H9 (cell line): ENCODE measurements around the gene MEMO1. TPM values are rescaled to one million over a fixed set of nuclear protein-coding genes. Genes with fewer than 3 reads are reported as not detected.

Experiments
- DNase-seq: peaks from one replicate; pipeline ENCODE4 v3.0.0-alpha.2; 2017
- H2AFZ ChIP-seq: one replicate; pipeline ENCODE4 v1.6.1; 2013; ENCODE audit warnings: mild to moderate bottlenecking, low read length, control low read depth, moderate library complexity
- H2AK5ac ChIP-seq: 2 replicates; pipeline ENCODE4 v1.6.1; 2013; ENCODE audit warnings: low read length, control low read depth, mixed read lengths; ENCODE audit not compliant: insufficient read length
- H2BK120ac ChIP-seq: one replicate; pipeline ENCODE4 v1.6.1; 2013; ENCODE audit warnings: low read depth, mild to moderate bottlenecking, low read length, control low read depth, inconsistent platforms; ENCODE audit not compliant: poor library complexity, severe bottlenecking
- H2BK12ac ChIP-seq: 2 replicates; pipeline ENCODE4 v1.6.1; 2013; ENCODE audit warnings: low read length, control low read depth, mixed read lengths, low read depth; ENCODE audit not compliant: insufficient read length
- H2BK15ac ChIP-seq: 2 replicates; pipeline ENCODE4 v1.6.1; 2013; ENCODE audit warnings: low read depth, low read length, control low read depth
- H2BK20ac ChIP-seq: one replicate; pipeline ENCODE4 v1.6.1; 2013; ENCODE audit warnings: low read depth, mild to moderate bottlenecking, low read length, control low read depth, inconsistent platforms; ENCODE audit not compliant: poor library complexity, severe bottlenecking
- H2BK5ac ChIP-seq: 2 replicates; pipeline ENCODE4 v1.6.1; 2013; ENCODE audit warnings: low read length, control low read depth, mixed read lengths; ENCODE audit not compliant: insufficient read length
- H3K14ac ChIP-seq: 2 replicates; pipeline ENCODE4 v1.6.1; 2013; ENCODE audit warnings: low read length, control low read depth; ENCODE audit not compliant: insufficient read depth
- H3K18ac ChIP-seq: 2 replicates; pipeline ENCODE4 v1.6.1; 2013; ENCODE audit warnings: low read depth, mild to moderate bottlenecking, mixed read lengths, low read length, control low read depth; ENCODE audit not compliant: insufficient read length
- H3K23ac ChIP-seq: 2 replicates; pipeline ENCODE4 v1.6.1; 2013; ENCODE audit warnings: low read length, control low read depth, mixed read lengths, low read depth; ENCODE audit not compliant: insufficient read length
- H3K23me2 ChIP-seq: 2 replicates; pipeline ENCODE4 v1.6.1; 2013; ENCODE audit warnings: low read depth, mild to moderate bottlenecking, mixed read lengths, low read length, control low read depth; ENCODE audit not compliant: insufficient read length, poor library complexity, severe bottlenecking
- H3K27ac ChIP-seq: 2 replicates; pipeline ENCODE4 v1.5.1; 2013; ENCODE audit warnings: low read length, control low read depth, mixed read lengths, low read depth; ENCODE audit not compliant: insufficient read length
- H3K27me3 ChIP-seq: 2 replicates; pipeline ENCODE4 v1.6.1; 2013; ENCODE audit warnings: low read length, control low read depth, inconsistent platforms; ENCODE audit not compliant: insufficient read depth
- H3K4ac ChIP-seq: 2 replicates; pipeline ENCODE4 v1.6.1; 2013; ENCODE audit warnings: low read depth, mild to moderate bottlenecking, control low read depth, inconsistent platforms, low read length, moderate library complexity
- H3K4me1 ChIP-seq: 2 replicates; pipeline ENCODE4 v1.6.1; 2013; ENCODE audit warnings: low read length, control low read depth, inconsistent platforms; ENCODE audit not compliant: insufficient read depth
- H3K4me2 ChIP-seq: 2 replicates; pipeline ENCODE4 v1.6.1; 2013; ENCODE audit warnings: low read length, control low read depth, mixed read lengths; ENCODE audit not compliant: insufficient read length, insufficient read depth
- H3K56ac ChIP-seq: 2 replicates; pipeline ENCODE4 v1.6.1; 2013; ENCODE audit warnings: low read depth, mild to moderate bottlenecking, mixed read lengths, low read length, control low read depth; ENCODE audit not compliant: insufficient read length
- H3K79me1 ChIP-seq: 2 replicates; pipeline ENCODE4 v1.6.1; 2013; ENCODE audit warnings: low read depth, mild to moderate bottlenecking, moderate library complexity, low read length, control low read depth, inconsistent platforms; ENCODE audit not compliant: insufficient read depth, poor library complexity, severe bottlenecking
- H3K79me2 ChIP-seq: 2 replicates; pipeline ENCODE4 v1.6.1; 2013; ENCODE audit warnings: low read length, control low read depth, inconsistent platforms; ENCODE audit not compliant: insufficient read depth
- H3K9ac ChIP-seq: 2 replicates; pipeline ENCODE4 v1.6.1; 2013; ENCODE audit warnings: low read length, control low read depth, mixed read lengths; ENCODE audit not compliant: insufficient read length; ENCODE audit errors: extremely low read depth
- H3K9me3 ChIP-seq: one replicate; pipeline ENCODE4 v1.6.1; 2013; ENCODE audit warnings: low read depth, low read length, inconsistent platforms; ENCODE audit not compliant: control insufficient read depth
- H3T11ph ChIP-seq: one replicate; pipeline ENCODE4 v1.6.1; 2013; ENCODE audit warnings: mild to moderate bottlenecking, low read length, control low read depth, inconsistent platforms
- H4K20me1 ChIP-seq: one replicate; pipeline ENCODE4 v1.6.1; 2013; ENCODE audit not compliant: control insufficient read depth, insufficient read length, insufficient read depth
- H4K5ac ChIP-seq: 2 replicates; pipeline ENCODE4 v1.6.1; 2013; ENCODE audit warnings: low read depth, mild to moderate bottlenecking, mixed read lengths, low read length, control low read depth; ENCODE audit not compliant: insufficient read length
- H4K8ac ChIP-seq: replicated peaks from 2 replicates; pipeline ENCODE4 v1.6.1; 2013; ENCODE audit warnings: low read length, control low read depth, mixed read lengths, low read depth; ENCODE audit not compliant: insufficient read length
- H4K91ac ChIP-seq: 2 replicates; pipeline ENCODE4 v1.6.1; 2013; ENCODE audit warnings: low read depth, mild to moderate bottlenecking, moderate library complexity, mixed read lengths, low read length, control low read depth; ENCODE audit not compliant: insufficient read length
- H3K27ac Mint-ChIP-seq, 3 experiments: 2 replicates in 2 of 3; 3 replicates in 1 of 3; pipeline ENCODE4 v1.8.0; 2020 to 2021; ENCODE audit warnings: mixed read lengths in 3 of 3, mild to moderate bottlenecking in 1 of 3, moderate library complexity in 1 of 3
- H3K27me3 Mint-ChIP-seq: 2 replicates; pipeline ENCODE4 v1.8.0; 2021; ENCODE audit warnings: low read depth, mild to moderate bottlenecking, moderate library complexity, mixed read lengths
- H3K36me3 Mint-ChIP-seq, 3 experiments: 2 replicates in 2 of 3; 3 replicates in 1 of 3; pipeline ENCODE4 v1.8.0; 2020 to 2021; ENCODE audit warnings: low read depth in 3 of 3, mixed read lengths in 3 of 3; ENCODE audit not compliant: insufficient read depth in 1 of 3
- H3K4me1 Mint-ChIP-seq, 2 experiments: 2 replicates each; pipeline ENCODE4 v1.8.0; 2020; ENCODE audit warnings: mixed read lengths in 2 of 2
- H3K4me3 Mint-ChIP-seq, 2 experiments: 2 replicates in 1 of 2; 3 replicates in 1 of 2; pipeline ENCODE4 v1.8.0; 2020 to 2021; ENCODE audit warnings: mild to moderate bottlenecking in 2 of 2, mixed read lengths in 2 of 2, moderate library complexity in 1 of 2
- H3K9me3 Mint-ChIP-seq, 2 experiments: 2 replicates in 1 of 2; 3 replicates in 1 of 2; pipeline ENCODE4 v1.8.0; 2020; ENCODE audit warnings: mild to moderate bottlenecking in 2 of 2, mixed read lengths in 2 of 2, moderate library complexity in 1 of 2
- WGBS: extraction: QIAGEN DNeasy Blood & Tissue Kit; methylation state at CpG from one replicate; pipeline ENCODE4 v1.1.7; 2013; ENCODE audit warnings: missing lambda C conversion rate, low lambda C conversion rate, mixed read lengths; ENCODE audit not compliant: insufficient read length; ENCODE audit errors: extremely low coverage; 5-methylcytosine and 5-hydroxymethylcytosine counted together
- total RNA-seq: library from RNA; stranded (reverse); gene quantifications from 2 replicates; pipeline ENCODE4 v1.2.1, GENCODE V29; 2021
- TF ChIP-seq, protein P1 (sequence below): fragments of 200-600 bp; sonication (generic); conservative IDR thresholded peaks from 3 replicates; pipeline ENCODE4 v1.8.0; 2021; ENCODE audit warnings: antibody characterized with exemption, mild to moderate bottlenecking

The MEMO1 gene
- total RNA-seq, 1 experiment from 2014 or later = 49.4 TPM

DNA sequence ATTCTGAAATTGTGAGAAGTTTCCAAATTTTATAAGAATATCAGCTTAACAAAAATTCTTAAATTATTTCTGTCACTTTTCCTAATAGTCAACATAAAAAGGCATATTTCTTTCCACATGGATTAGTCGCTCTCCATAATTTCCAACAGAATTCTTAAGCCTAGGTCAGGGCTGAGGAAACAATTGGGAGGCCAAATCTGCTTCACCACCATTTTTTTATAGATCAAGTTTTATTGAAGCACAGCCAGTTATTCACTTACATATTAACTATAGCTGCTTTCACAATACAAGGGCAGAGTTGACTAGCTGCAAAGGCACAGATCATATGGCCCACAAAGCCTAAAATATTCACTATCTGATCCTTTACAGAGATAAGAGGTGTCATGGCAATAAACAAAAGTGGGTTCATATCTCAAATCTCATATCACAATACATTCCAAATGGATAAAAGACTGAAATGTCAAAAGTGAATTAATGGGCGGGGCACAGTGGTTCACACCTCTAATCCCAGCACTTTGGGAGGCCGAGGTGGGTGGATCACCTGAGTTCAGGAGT is 18.7 kb downstream of the MEMO1 start:
- no peak overlapping the region for H3T11ph ChIP-seq
- no peaks in the 10 kb centered on the region for H3K27me3 ChIP-seq
- H3K36me3 Mint-ChIP-seq = no peaks in the 10 kb centered on the region
- no peak overlapping the region for H3K56ac ChIP-seq
- H3K23me2 ChIP-seq = no peaks in the 10 kb centered on the region
- no peaks in the 10 kb centered on the region for H4K20me1 ChIP-seq
- H2BK15ac ChIP-seq = no peak overlapping the region
- no peak overlapping the region for H4K91ac ChIP-seq
- H3K4ac ChIP-seq = no peak overlapping the region
- no peaks in the 10 kb centered on the region for H3K4me1 Mint-ChIP-seq
- H2BK120ac ChIP-seq = no peak overlapping the region
- H3K18ac ChIP-seq = no peak overlapping the region
- H3K27ac ChIP-seq = no peak overlapping the region
- H4K5ac ChIP-seq = no peak overlapping the region
- peaks cover 8% of the 10 kb centered on the region; the same call in 1 of the 2 replicates for H3K79me2 ChIP-seq
- H4K8ac ChIP-seq = no peak overlapping the region
- no peak overlapping the region for H3K4me3 Mint-ChIP-seq
- no peak overlapping the region for H2BK20ac ChIP-seq
- no peaks in the 10 kb centered on the region for H3K4me1 ChIP-seq
- no peak overlapping the region for H2BK5ac ChIP-seq
- no peaks in the 10 kb centered on the region for H3K9me3 Mint-ChIP-seq
- TF ChIP-seq, protein P1, sequence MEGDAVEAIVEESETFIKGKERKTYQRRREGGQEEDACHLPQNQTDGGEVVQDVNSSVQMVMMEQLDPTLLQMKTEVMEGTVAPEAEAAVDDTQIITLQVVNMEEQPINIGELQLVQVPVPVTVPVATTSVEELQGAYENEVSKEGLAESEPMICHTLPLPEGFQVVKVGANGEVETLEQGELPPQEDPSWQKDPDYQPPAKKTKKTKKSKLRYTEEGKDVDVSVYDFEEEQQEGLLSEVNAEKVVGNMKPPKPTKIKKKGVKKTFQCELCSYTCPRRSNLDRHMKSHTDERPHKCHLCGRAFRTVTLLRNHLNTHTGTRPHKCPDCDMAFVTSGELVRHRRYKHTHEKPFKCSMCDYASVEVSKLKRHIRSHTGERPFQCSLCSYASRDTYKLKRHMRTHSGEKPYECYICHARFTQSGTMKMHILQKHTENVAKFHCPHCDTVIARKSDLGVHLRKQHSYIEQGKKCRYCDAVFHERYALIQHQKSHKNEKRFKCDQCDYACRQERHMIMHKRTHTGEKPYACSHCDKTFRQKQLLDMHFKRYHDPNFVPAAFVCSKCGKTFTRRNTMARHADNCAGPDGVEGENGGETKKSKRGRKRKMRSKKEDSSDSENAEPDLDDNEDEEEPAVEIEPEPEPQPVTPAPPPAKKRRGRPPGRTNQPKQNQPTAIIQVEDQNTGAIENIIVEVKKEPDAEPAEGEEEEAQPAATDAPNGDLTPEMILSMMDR = no peak
- H3K9ac ChIP-seq = no peak overlapping the region
- peaks cover 4% of the 10 kb centered on the region for H3K79me1 ChIP-seq
- no peak overlapping the region for H3K14ac ChIP-seq
- H2AFZ ChIP-seq = no peak overlapping the region
- no peak for DNase-seq
- H3K27ac Mint-ChIP-seq = 0 out of 7 replicates have a peak overlapping the region, but pooled peaks of 1 of the 3 experiments have one; percentile 48
- no peaks in the 10 kb centered on the region for H3K27me3 Mint-ChIP-seq
- no peak overlapping the region for H3K4me2 ChIP-seq
- no peak overlapping the region for H2AK5ac ChIP-seq
- H3K23ac ChIP-seq = no peak overlapping the region
- no CpG with 5 or more reads among the region's 3 CpGs for WGBS
- H3K9me3 ChIP-seq = no peaks in the 10 kb centered on the region
- no peak overlapping the region for H2BK12ac ChIP-seq
